ENCODE measurements around the gene CC2D2A.

- TF ChIP-seq, protein P1, sequence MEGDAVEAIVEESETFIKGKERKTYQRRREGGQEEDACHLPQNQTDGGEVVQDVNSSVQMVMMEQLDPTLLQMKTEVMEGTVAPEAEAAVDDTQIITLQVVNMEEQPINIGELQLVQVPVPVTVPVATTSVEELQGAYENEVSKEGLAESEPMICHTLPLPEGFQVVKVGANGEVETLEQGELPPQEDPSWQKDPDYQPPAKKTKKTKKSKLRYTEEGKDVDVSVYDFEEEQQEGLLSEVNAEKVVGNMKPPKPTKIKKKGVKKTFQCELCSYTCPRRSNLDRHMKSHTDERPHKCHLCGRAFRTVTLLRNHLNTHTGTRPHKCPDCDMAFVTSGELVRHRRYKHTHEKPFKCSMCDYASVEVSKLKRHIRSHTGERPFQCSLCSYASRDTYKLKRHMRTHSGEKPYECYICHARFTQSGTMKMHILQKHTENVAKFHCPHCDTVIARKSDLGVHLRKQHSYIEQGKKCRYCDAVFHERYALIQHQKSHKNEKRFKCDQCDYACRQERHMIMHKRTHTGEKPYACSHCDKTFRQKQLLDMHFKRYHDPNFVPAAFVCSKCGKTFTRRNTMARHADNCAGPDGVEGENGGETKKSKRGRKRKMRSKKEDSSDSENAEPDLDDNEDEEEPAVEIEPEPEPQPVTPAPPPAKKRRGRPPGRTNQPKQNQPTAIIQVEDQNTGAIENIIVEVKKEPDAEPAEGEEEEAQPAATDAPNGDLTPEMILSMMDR (IDR thresholded peaks at IDR 0.05) = no peak
- TF ChIP-seq POLR2A (IDR thresholded peaks at IDR 0.05) = no peak
Measured at GRCh38 chr4:15584785-15585184, 115.1 kb downstream of the CC2D2A start.
